Activated CD4-positive, alpha-beta T cell treated with anti-CD3 and anti-CD28 coated beads for 1 hour (primary cell): Measurements from ENCODE around the gene TPD52L1.

ENCODE experiments used
- DNase-seq: peaks from one replicate; pipeline ENCODE4 v3.0.0-alpha.2; 2020

TPD52L1 gene

GRCh38 chr6:125213939-125214338, 60.4 kb downstream of the TPD52L1 start:
- DNase-seq: no peak

GRCh38 chr6:125215252-125215819, 61.8 kb downstream of the TPD52L1 start:
- no peak for DNase-seq

- DNase-seq: no peak
Observed at GRCh38 chr6:125216015-125216414, 62.4 kb downstream of the TPD52L1 start.

- DNase-seq: no peak
Observed at GRCh38 chr6:125217369-125217768, 63.8 kb downstream of the TPD52L1 start.

- DNase-seq: no peak
Observed at GRCh38 chr6:125217992-125218391, 64.4 kb downstream of the TPD52L1 start.

GRCh38 chr6:125219361-125219895, 65.9 kb downstream of the TPD52L1 start:
- no peak for DNase-seq

GRCh38 chr6:125220712-125221111, 67.1 kb downstream of the TPD52L1 start:
- DNase-seq: no peak

- no peak for DNase-seq
Observed at GRCh38 chr6:125222531-125223455, 69.2 kb downstream of the TPD52L1 start.

GRCh38 chr6:125224231-125224861, 70.8 kb downstream of the TPD52L1 start:
- no peak for DNase-seq

GRCh38 chr6:125227244-125227643, 73.7 kb downstream of the TPD52L1 start:
- DNase-seq: no peak

GRCh38 chr6:125228981-125229479, 75.5 kb downstream of the TPD52L1 start:
- DNase-seq: no peak

GRCh38 chr6:125230674-125231073, 77.1 kb downstream of the TPD52L1 start:
- no peak for DNase-seq

GRCh38 chr6:125231133-125231532, 77.6 kb downstream of the TPD52L1 start:
- DNase-seq: no peak

- no peak for DNase-seq
Observed at GRCh38 chr6:125231574-125232343, 78.2 kb downstream of the TPD52L1 start.

GRCh38 chr6:125232466-125232865, 78.9 kb downstream of the TPD52L1 start:
- no peak for DNase-seq

- no peak for DNase-seq
Observed at GRCh38 chr6:125233202-125233601, 79.6 kb downstream of the TPD52L1 start.

- no peak for DNase-seq
Observed at GRCh38 chr6:125236536-125237327, 83.2 kb downstream of the TPD52L1 start.

GRCh38 chr6:125237764-125238163, 84.2 kb downstream of the TPD52L1 start:
- DNase-seq: no peak

GRCh38 chr6:125245109-125245508, 91.5 kb downstream of the TPD52L1 start:
- DNase-seq: no peak

GRCh38 chr6:125245523-125246264, 92.1 kb downstream of the TPD52L1 start:
- no peak for DNase-seq

GRCh38 chr6:125246566-125246965, 93.0 kb downstream of the TPD52L1 start:
- no peak for DNase-seq
